SK-N-SH treated with all-trans-retinoic acid at 6 μM for 48 hours (cell line): Measurements from ENCODE around the gene KRT4.

Experiments used
- ATAC-seq: fragments of 200-7000 bp; cut with Tn5 transposase; 3 replicates; pipeline ENCODE4 v1.9.1; 2020; ENCODE audit warnings: mild to moderate bottlenecking, moderate library complexity
- BACH2 ChIP-seq: fragments of 250-450 bp; sonication (Bioruptor Pico); IDR thresholded peaks from 2 replicates; pipeline ENCODE4 v1.9.0; 2021; ENCODE audit warnings: mild to moderate bottlenecking, borderline replicate concordance
- CREB5 ChIP-seq: fragments of 250-450 bp; sonication (Bioruptor Pico); IDR thresholded peaks from 2 replicates; pipeline ENCODE4 v1.5.1; 2020; ENCODE audit warnings: low read depth, mild to moderate bottlenecking, moderate library complexity
- CSDC2 ChIP-seq: fragments of 250-450 bp; sonication (Bioruptor Pico); IDR thresholded peaks from 2 replicates; pipeline ENCODE4 v1.5.0; 2020; ENCODE audit warnings: mild to moderate bottlenecking, moderate library complexity
- CSRNP3 ChIP-seq: fragments of 250-450 bp; sonication (Bioruptor Pico); IDR thresholded peaks from 2 replicates; pipeline ENCODE4 v1.5.1; 2021; ENCODE audit warnings: mild to moderate bottlenecking, moderate library complexity
- ESRRG ChIP-seq: fragments of 250-450 bp; sonication (Bioruptor Pico); IDR thresholded peaks from 2 replicates; pipeline ENCODE4 v1.6.1; 2021; ENCODE audit warnings: mild to moderate bottlenecking
- GLIS3 ChIP-seq: fragments of 250-450 bp; sonication (Bioruptor Pico); IDR thresholded peaks from 2 replicates; pipeline ENCODE4 v1.5.0; 2020; ENCODE audit warnings: mild to moderate bottlenecking, moderate library complexity
- ISL1 ChIP-seq: fragments of 250-450 bp; sonication (Bioruptor Pico); IDR thresholded peaks from 2 replicates; pipeline ENCODE4 v2.1.2; 2022; ENCODE audit warnings: mild to moderate bottlenecking, moderate library complexity
- OSR1 ChIP-seq: fragments of 250-450 bp; sonication (Bioruptor Pico); IDR thresholded peaks from 2 replicates; pipeline ENCODE4 v1.8.0; 2022; ENCODE audit warnings: moderate library complexity, mild to moderate bottlenecking, inconsistent platforms
- PATZ1 ChIP-seq: fragments of 250-450 bp; sonication (Bioruptor Pico); IDR thresholded peaks from 2 replicates; pipeline ENCODE4 v1.8.0; 2020; ENCODE audit warnings: mild to moderate bottlenecking, moderate library complexity, borderline replicate concordance
- PPARA ChIP-seq: fragments of 250-450 bp; sonication (Bioruptor Pico); IDR thresholded peaks from 2 replicates; pipeline ENCODE4 v1.5.0; 2020; ENCODE audit warnings: mild to moderate bottlenecking, borderline replicate concordance
- RARB ChIP-seq: fragments of 250-450 bp; sonication (Bioruptor Pico); IDR thresholded peaks from 2 replicates; pipeline ENCODE4 v1.8.0; 2021; ENCODE audit warnings: mild to moderate bottlenecking, moderate library complexity
- SNAI2 ChIP-seq: fragments of 250-450 bp; sonication (Bioruptor Pico); IDR thresholded peaks from 2 replicates; pipeline ENCODE4 v1.5.0; 2020; ENCODE audit warnings: mild to moderate bottlenecking, moderate library complexity
- TCF4 ChIP-seq: fragments of 250-450 bp; sonication (Bioruptor Pico); IDR thresholded peaks from 2 replicates; pipeline ENCODE4 v1.8.0; 2021; ENCODE audit warnings: mild to moderate bottlenecking, moderate library complexity, borderline replicate concordance
- TOX ChIP-seq: fragments of 250-450 bp; sonication (Bioruptor Pico); IDR thresholded peaks from 2 replicates; pipeline ENCODE4 v1.8.0; 2021; ENCODE audit warnings: mild to moderate bottlenecking, moderate library complexity, borderline replicate concordance
- ZFP3 ChIP-seq: fragments of 250-450 bp; sonication (Bioruptor Pico); IDR thresholded peaks from 2 replicates; pipeline ENCODE4 v1.5.0; 2020; ENCODE audit warnings: mild to moderate bottlenecking, moderate library complexity
- ZFP30 ChIP-seq: fragments of 450-650 bp; formaldehyde crosslinking; IDR thresholded peaks from 2 replicates; pipeline ENCODE4 v1.5.0; 2022; ENCODE audit warnings: mild to moderate bottlenecking, moderate library complexity
- ZNF565 ChIP-seq: fragments of 450-650 bp; formaldehyde crosslinking; conservative IDR thresholded peaks from 2 replicates; pipeline ENCODE4 v1.5.0; 2020; ENCODE audit warnings: low read depth, mild to moderate bottlenecking, moderate library complexity
- ZNF70 ChIP-seq: fragments of 450-650 bp; formaldehyde crosslinking; IDR thresholded peaks from 2 replicates; pipeline ENCODE4 v1.5.0; 2020; ENCODE audit warnings: mild to moderate bottlenecking, moderate library complexity
- ZNF8 ChIP-seq: fragments of 450-650 bp; formaldehyde crosslinking; IDR thresholded peaks from 2 replicates; pipeline ENCODE4 v1.5.0; 2020; ENCODE audit warnings: mild to moderate bottlenecking, moderate library complexity
- TF ChIP-seq, protein P1 (sequence below): fragments of 250-450 bp; sonication (Bioruptor Pico); IDR thresholded peaks from 2 replicates; pipeline ENCODE4 v1.8.0; 2021; ENCODE audit warnings: low read depth, mild to moderate bottlenecking, moderate library complexity, borderline replicate concordance
- TF ChIP-seq, protein P2 (sequence below): fragments of 250-450 bp; sonication (Bioruptor Pico); IDR thresholded peaks from 2 replicates; pipeline ENCODE4 v1.5.0; 2020; ENCODE audit warnings: mild to moderate bottlenecking, moderate library complexity

The KRT4 gene

GRCh38 chr12:52833922-52834726 lies 20.2 kb upstream of the KRT4 start, which contains the start of gene KRT79:
TSS of gene KRT79 (minus strand) at chr12:52834311. CDS start at chr12:52834260, 51 bp downstream.
- no peak for ATAC-seq
- no peak for TF ChIP-seq GLIS3 (CRISPR knock-in tag)
- no peak for TF ChIP-seq CREB5
- TF ChIP-seq, protein P1, sequence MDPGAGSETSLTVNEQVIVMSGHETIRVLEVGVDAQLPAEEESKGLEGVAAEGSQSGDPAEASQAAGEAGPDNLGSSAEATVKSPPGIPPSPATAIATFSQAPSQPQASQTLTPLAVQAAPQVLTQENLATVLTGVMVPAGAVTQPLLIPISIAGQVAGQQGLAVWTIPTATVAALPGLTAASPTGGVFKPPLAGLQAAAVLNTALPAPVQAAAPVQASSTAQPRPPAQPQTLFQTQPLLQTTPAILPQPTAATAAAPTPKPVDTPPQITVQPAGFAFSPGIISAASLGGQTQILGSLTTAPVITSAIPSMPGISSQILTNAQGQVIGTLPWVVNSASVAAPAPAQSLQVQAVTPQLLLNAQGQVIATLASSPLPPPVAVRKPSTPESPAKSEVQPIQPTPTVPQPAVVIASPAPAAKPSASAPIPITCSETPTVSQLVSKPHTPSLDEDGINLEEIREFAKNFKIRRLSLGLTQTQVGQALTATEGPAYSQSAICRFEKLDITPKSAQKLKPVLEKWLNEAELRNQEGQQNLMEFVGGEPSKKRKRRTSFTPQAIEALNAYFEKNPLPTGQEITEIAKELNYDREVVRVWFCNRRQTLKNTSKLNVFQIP (CRISPR knock-in tag), result no peak
- TF ChIP-seq ZFP3 (CRISPR knock-in tag), result no peak
- TF ChIP-seq PPARA (CRISPR knock-in tag), result no peak
- TF ChIP-seq TCF4 (CRISPR knock-in tag), result no peak
- no peak for TF ChIP-seq ISL1
- no peak for TF ChIP-seq ESRRG (CRISPR knock-in tag)
- TF ChIP-seq ZNF565 (CRISPR knock-in tag), result no peak
- no peak for TF ChIP-seq BACH2 (CRISPR knock-in tag)
- no peak for TF ChIP-seq CSDC2
- TF ChIP-seq, protein P2, sequence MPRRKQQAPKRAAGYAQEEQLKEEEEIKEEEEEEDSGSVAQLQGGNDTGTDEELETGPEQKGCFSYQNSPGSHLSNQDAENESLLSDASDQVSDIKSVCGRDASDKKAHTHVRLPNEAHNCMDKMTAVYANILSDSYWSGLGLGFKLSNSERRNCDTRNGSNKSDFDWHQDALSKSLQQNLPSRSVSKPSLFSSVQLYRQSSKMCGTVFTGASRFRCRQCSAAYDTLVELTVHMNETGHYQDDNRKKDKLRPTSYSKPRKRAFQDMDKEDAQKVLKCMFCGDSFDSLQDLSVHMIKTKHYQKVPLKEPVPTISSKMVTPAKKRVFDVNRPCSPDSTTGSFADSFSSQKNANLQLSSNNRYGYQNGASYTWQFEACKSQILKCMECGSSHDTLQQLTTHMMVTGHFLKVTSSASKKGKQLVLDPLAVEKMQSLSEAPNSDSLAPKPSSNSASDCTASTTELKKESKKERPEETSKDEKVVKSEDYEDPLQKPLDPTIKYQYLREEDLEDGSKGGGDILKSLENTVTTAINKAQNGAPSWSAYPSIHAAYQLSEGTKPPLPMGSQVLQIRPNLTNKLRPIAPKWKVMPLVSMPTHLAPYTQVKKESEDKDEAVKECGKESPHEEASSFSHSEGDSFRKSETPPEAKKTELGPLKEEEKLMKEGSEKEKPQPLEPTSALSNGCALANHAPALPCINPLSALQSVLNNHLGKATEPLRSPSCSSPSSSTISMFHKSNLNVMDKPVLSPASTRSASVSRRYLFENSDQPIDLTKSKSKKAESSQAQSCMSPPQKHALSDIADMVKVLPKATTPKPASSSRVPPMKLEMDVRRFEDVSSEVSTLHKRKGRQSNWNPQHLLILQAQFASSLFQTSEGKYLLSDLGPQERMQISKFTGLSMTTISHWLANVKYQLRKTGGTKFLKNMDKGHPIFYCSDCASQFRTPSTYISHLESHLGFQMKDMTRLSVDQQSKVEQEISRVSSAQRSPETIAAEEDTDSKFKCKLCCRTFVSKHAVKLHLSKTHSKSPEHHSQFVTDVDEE (CRISPR knock-in tag), result no peak
- no peak for TF ChIP-seq RARB
- TF ChIP-seq ZFP30 (CRISPR knock-in tag), result no peak
- TF ChIP-seq SNAI2 (CRISPR knock-in tag), result no peak
- no peak for TF ChIP-seq ZNF70 (CRISPR knock-in tag)
- no peak for TF ChIP-seq CSRNP3 (CRISPR knock-in tag)
- TF ChIP-seq OSR1 (CRISPR knock-in tag), result no peak

DNA sequence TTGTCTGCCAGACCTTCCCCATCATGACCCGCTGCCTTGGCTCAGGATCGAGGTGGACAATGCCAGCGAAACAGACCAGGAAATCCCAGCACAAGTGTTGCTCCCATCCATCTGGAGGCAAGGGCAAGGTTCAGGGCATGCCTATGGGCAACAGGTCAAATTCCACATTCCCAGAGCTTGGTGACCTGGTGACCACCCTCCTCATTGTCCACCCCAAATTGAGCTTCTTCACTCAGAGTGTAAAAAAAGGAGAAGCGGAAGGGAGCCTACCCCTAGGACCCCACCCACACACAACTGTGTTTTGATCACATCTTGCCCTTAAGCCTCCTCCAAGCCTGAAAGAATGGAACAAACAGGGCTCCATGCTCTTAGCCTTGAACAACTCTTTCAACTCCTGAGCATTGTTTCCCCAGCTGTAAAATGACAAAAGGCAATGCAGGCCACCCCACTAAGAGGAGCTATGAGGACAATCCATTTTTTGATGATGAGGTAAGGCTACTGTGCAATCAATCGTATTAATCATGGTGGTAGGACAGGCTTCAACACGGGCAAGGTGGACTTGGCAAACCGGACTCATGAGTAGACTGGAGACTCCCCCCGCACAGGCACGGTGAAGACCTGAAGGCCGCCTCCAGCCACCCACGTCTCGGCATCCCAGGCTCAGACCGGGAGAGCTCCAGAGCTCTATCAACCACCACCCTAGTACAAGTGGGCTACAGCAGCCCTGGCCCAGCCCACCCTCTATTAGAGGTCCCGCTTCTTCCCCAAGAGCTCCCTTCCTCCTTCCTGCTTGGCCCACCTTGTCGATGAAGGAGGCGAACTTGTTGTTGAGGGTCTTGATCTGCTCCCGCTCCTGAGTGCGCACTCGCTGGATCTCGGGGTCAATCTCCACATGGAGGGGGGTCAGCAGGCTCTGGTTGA lies 19.3 kb upstream of the KRT4 start:
- ATAC-seq, result no peak
- TF ChIP-seq BACH2 (CRISPR knock-in tag) (no peak), GLIS3 (CRISPR knock-in tag) (no peak), PPARA (CRISPR knock-in tag) (no peak), ZNF70 (CRISPR knock-in tag) (no peak), OSR1 (CRISPR knock-in tag) (no peak), ZNF8 (CRISPR knock-in tag) (no peak), SNAI2 (CRISPR knock-in tag) (no peak), TOX (CRISPR knock-in tag) (no peak), CSRNP3 (CRISPR knock-in tag) (no peak), ZFP30 (CRISPR knock-in tag) (no peak), CREB5 (no peak), TCF4 (CRISPR knock-in tag) (no peak), ESRRG (CRISPR knock-in tag) (no peak), PATZ1 (no peak)
- TF ChIP-seq, protein P2 (CRISPR knock-in tag), result no peak
